Measurements from ENCODE around the gene LRRD1. TPM values are rescaled to one million over a fixed set of nuclear protein-coding genes. Genes with fewer than 3 reads are reported as not detected.

Gene LRRD1
- total RNA-seq, 1 donor, result 0.36 TPM

DNA sequence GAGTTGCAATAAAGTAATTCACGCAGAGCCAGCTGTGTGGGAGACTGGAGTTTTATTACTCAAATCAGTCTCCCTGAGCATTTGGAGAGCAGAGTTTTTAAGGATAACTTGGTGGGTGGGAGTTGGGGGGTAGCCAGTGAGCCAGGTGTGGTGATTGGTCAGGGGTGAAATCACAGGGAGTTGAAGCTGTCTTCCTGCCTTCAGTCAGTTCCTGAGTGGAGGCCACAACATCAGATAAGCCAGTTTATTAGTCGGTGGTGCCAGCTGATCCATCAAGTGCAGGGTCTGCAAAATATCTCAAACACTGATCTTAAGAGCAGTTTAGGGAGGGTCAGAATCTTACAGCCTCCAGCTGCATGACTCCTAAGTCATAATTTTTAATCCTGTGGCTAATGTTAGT, 41.4 kb downstream of the LRRD1 start:
- no peak overlapping the region for H2AFZ ChIP-seq (ENCODE audit: low read length)
- DNase-seq (ENCODE audit: insufficient read length, low spot score, missing footprints), result no peak

DNA sequence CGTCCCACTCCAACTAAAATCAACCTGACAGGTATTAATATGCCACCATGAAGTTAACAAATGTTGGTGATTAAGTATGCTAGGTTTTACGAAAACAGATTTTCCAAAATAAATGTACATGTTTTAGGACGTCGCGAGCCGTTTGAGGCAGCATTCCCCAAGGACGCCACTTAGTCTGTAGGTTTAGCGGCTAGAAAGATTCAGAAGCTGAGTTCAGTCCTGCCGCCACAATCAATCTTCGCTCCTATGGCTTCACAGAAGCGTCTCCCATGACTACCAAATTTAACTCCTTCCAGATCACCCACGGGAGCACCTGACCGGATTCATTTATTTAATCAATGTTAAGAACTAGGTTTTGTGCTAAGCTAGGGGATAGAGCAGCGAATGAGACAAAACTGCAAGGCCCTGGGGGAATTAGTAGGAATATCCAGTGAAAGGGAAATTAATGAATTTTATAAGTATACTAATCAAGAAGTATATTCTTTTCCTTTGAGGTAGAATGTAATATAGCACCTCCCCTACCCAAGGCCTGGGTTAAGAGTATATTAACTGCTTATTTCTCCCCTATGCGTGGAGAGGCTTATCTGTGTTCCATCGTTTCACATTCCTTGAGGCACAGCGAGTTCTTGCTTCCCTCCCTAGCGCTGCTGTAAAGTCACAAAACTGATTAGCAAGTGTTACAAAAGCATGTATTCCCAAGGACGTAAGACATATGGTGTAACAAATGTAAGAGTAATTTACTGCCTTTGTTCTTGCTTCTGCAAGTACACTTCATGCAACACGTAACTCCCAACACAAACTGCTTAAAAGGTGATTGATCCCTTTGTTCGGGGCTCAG, 43.7 kb downstream of the LRRD1 start:
- TF ChIP-seq, protein P1, sequence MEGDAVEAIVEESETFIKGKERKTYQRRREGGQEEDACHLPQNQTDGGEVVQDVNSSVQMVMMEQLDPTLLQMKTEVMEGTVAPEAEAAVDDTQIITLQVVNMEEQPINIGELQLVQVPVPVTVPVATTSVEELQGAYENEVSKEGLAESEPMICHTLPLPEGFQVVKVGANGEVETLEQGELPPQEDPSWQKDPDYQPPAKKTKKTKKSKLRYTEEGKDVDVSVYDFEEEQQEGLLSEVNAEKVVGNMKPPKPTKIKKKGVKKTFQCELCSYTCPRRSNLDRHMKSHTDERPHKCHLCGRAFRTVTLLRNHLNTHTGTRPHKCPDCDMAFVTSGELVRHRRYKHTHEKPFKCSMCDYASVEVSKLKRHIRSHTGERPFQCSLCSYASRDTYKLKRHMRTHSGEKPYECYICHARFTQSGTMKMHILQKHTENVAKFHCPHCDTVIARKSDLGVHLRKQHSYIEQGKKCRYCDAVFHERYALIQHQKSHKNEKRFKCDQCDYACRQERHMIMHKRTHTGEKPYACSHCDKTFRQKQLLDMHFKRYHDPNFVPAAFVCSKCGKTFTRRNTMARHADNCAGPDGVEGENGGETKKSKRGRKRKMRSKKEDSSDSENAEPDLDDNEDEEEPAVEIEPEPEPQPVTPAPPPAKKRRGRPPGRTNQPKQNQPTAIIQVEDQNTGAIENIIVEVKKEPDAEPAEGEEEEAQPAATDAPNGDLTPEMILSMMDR (IDR thresholded peaks at IDR 0.05; ENCODE audit: extremely low read depth, low read depth, low read length), result no peak
- Histone ChIP-seq H3K9me3 (ENCODE audit: low read depth, low read length) (no peaks in the 10 kb centered on the region), H3K79me2 (ENCODE audit: insufficient read depth, low read length) (peaks cover 40% of the 10 kb centered on the region), H4K20me1 (ENCODE audit: insufficient read depth, low read length) (peaks cover 11% of the 10 kb centered on the region), H3K4me3 (ENCODE audit: insufficient read depth, low read length) (peak overlapping the region; percentile 97), H3K36me3 (ENCODE audit: insufficient read depth, low read length) (peaks cover 9% of the 10 kb centered on the region), H3K4me1 (ENCODE audit: insufficient read depth, low read length) (peaks cover 18% of the 10 kb centered on the region), H3K27ac (ENCODE audit: low read depth, low read length) (peak overlapping the region; percentile 96), H3K27me3 (ENCODE audit: insufficient read depth, low read length) (no peaks in the 10 kb centered on the region), H2AFZ (ENCODE audit: low read length) (peak overlapping the region; percentile 87), H3K4me2 (ENCODE audit: insufficient read depth, low read length) (peak overlapping the region; percentile 90)
- peak; percentile 63 for DNase-seq (ENCODE audit: insufficient read length, low spot score, missing footprints)

More for the DNA sequence above, 41.4 kb downstream of the LRRD1 start:
- no peaks in the 10 kb centered on the region for H3K27me3 ChIP-seq (ENCODE audit: insufficient read depth, low read length)
- H4K20me1 ChIP-seq (ENCODE audit: insufficient read depth, low read length), result peaks cover 5% of the 10 kb centered on the region
- H3K79me2 ChIP-seq (ENCODE audit: insufficient read depth, low read length), result peaks cover 18% of the 10 kb centered on the region
- H3K27ac ChIP-seq (ENCODE audit: low read depth, low read length), result no peak overlapping the region
- TF ChIP-seq, protein P1 (IDR thresholded peaks at IDR 0.05; ENCODE audit: extremely low read depth, low read depth, low read length), result no peak
- peaks cover 10% of the 10 kb centered on the region for H3K4me1 ChIP-seq (ENCODE audit: insufficient read depth, low read length)
- no peaks in the 10 kb centered on the region for H3K9me3 ChIP-seq (ENCODE audit: low read depth, low read length)
- H3K4me3 ChIP-seq (ENCODE audit: insufficient read depth, low read length), result no peak overlapping the region
- H3K4me2 ChIP-seq (ENCODE audit: insufficient read depth, low read length), result no peak overlapping the region
- H3K36me3 ChIP-seq (ENCODE audit: insufficient read depth, low read length), result no peaks in the 10 kb centered on the region

DNA sequence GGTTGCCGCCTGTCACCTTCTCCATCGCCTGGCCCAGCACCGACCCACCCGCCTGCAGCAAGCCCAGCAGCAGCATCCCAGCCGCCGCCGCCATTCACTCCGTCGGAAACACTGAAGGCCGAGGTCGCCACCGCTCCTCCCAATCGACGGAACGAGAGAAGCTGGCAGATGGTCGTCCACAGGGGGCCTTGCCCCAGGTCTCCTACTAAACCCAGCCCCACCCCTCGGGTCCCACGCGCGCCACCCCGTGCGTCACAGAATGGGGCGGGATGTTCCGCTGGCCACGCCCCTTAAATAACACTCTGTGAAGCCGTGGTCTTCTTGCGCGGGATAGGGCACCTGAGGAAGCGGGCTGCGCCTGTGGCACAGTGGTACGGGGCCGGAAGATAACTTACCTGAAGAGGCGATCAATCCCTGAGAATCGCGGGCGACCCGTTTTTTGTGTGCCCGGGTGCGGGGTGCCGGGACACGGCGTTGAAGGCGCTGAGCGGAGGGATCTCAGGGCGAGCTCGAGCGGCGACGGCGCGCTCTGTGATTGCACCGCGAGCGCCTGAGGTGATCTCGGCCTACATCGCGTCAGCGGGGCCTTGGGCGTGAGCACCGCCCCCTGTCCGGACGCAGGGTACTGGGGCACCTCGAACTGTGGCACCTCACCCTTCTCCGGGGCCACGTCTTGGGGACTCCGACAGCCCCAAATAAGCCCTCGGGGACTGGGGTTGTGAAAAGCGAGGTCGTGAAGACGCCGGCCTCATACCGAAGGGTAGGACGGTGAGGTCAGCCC, 44.5 kb downstream of the LRRD1 start, which contains the start of gene CYP51A1:
TSS of gene CYP51A1 (minus strand) at position 207 of the 781 bp plus-strand sequence. CDS start at position 94, 113 bp downstream.
- DNase-seq (ENCODE audit: insufficient read length, low spot score, missing footprints), result peak; percentile 97
- peaks cover 18% of the 10 kb centered on the region for H3K4me1 ChIP-seq (ENCODE audit: insufficient read depth, low read length)
- peaks cover 15% of the 10 kb centered on the region for H3K36me3 ChIP-seq (ENCODE audit: insufficient read depth, low read length)
- H3K4me3 ChIP-seq (ENCODE audit: insufficient read depth, low read length), result peak within 1 kb of the TSS; percentile 97
- peak within 1 kb of the TSS; percentile 87 for H2AFZ ChIP-seq (ENCODE audit: low read length)
- H3K79me2 ChIP-seq (ENCODE audit: insufficient read depth, low read length), result peaks cover 48% of the 10 kb centered on the region
- H3K27me3 ChIP-seq (ENCODE audit: insufficient read depth, low read length), result no peaks in the 10 kb centered on the region
- H4K20me1 ChIP-seq (ENCODE audit: insufficient read depth, low read length), result peaks cover 11% of the 10 kb centered on the region
- peak within 1 kb of the TSS; percentile 90 for H3K4me2 ChIP-seq (ENCODE audit: insufficient read depth, low read length)
- H3K27ac ChIP-seq (ENCODE audit: low read depth, low read length), result peak within 1 kb of the TSS; percentile 96
- TF ChIP-seq, protein P1 (IDR thresholded peaks at IDR 0.05; ENCODE audit: extremely low read depth, low read depth, low read length), result no peak
- H3K9me3 ChIP-seq (ENCODE audit: low read depth, low read length), result no peaks in the 10 kb centered on the region
